Type B pancreatic cell (in vitro differentiated cells): ENCODE measurements around the gene KRT80. TPM values are rescaled to one million over a fixed set of nuclear protein-coding genes. Genes with fewer than 3 reads are reported as not detected.

ENCODE experiments used
- DNase-seq: peaks from one replicate; pipeline ENCODE4 v3.0.0; 2021; ENCODE audit warnings: mixed read lengths; ENCODE audit not compliant: unreplicated experiment; ENCODE audit errors: extremely low spot score
- H3K27ac Mint-ChIP-seq: 2 replicates; pipeline ENCODE4 v1.8.0; 2021; ENCODE audit warnings: mild to moderate bottlenecking, mixed read lengths
- H3K27me3 Mint-ChIP-seq: 2 replicates; pipeline ENCODE4 v1.8.0; 2021; ENCODE audit warnings: mixed read lengths
- H3K36me3 Mint-ChIP-seq: 2 replicates; pipeline ENCODE4 v1.8.0; 2021; ENCODE audit warnings: mixed read lengths
- H3K4me1 Mint-ChIP-seq: one replicate; pipeline ENCODE4 v1.8.0; 2021; ENCODE audit warnings: mixed read lengths; ENCODE audit not compliant: unreplicated experiment
- H3K4me3 Mint-ChIP-seq: 2 replicates; pipeline ENCODE4 v1.8.0; 2021; ENCODE audit warnings: mild to moderate bottlenecking, mixed read lengths
- H3K9me3 Mint-ChIP-seq: 2 replicates; pipeline ENCODE4 v1.8.0; 2021; ENCODE audit warnings: mixed read lengths
- total RNA-seq: library from RNA; stranded (reverse); gene quantifications from 2 replicates; pipeline ENCODE4 v1.2.1, GENCODE V29; 2021; ENCODE audit warnings: low replicate concordance
- TF ChIP-seq, protein P1 (sequence below): fragments of 200-600 bp; sonication (generic); conservative IDR thresholded peaks from 2 replicates; pipeline ENCODE4 v1.5.0; 2021; ENCODE audit warnings: antibody characterized with exemption, mild to moderate bottlenecking

The KRT80 gene
- total RNA-seq, 1 donor from 2014 or later = 23.1 TPM

DNA sequence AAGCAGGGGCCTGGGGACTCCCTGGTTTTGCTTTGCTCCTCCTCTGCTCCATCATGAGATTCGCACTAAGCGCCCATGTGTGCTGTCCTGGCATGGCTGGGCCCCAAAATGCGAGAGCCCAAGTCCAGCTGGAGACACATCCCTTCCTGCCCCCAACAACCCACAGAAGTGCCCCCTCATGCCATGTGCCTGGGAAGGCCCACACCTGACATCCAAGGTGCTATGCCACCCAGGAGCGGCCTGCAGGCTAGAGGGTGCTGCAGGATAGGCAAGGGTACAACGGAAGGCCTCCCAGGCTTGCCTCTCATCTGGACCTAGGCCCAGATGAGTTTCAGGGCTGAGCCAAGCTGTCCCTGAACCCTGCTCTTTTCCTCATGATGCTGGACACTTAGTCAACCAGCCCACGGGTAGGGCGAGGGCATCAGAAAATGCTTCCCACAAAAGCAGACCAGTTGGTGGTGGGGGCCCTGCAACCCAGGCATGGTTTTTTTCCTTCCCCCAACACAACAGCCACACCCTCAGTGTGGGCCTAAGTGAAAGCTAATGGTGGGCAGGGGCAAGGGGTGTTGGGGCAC lies 13.2 kb upstream of the KRT80 start:
- Mint-ChIP-seq H3K4me1 (peaks cover 19% of the 10 kb centered on the region), H3K27ac (no peak overlapping the region)
- no peak for DNase-seq

DNA sequence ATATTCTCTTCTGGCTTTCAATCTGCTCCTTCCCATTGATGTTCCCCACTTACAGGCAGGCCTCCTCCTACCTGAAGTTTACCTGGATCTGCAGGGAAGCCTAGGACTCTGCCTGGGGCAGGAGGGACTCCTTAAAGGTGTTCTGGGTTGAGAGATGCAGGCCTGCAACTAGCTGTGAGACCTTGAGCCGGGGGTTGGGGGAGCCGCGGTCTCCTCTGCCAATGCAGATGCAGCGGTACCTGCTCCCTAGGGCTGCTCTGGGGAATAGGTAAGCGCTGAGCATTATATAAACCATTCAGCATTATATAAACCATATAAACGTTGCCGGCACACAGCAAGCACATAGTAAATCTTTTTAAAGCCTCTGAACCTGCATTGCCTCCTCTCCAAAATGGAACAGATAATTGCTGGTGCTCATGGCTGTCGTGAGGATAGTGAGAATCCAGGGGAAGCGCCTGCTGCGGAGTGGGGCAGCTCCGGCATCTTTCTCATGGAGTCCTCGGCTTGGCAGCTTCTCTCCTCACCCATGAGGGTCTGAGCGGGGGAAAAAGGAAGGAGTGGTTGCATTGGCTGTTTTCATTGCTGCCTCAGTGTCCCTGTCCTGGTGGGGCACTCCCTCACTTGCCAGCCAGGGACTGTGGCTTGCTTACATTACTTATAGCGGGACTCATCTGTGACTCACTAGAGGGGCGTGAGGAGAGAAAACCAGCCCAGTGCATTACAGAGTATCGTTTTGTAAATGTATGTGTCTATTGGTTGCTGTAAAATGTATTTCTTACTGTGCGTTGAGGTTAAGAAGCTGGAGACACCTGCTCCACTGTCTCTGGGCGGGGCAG lies 12.5 kb upstream of the KRT80 start:
- peak overlapping the region; percentile 46 for H3K27ac Mint-ChIP-seq
- H3K36me3 Mint-ChIP-seq = no peaks in the 10 kb centered on the region
- DNase-seq = no peak
- TF ChIP-seq, protein P1, sequence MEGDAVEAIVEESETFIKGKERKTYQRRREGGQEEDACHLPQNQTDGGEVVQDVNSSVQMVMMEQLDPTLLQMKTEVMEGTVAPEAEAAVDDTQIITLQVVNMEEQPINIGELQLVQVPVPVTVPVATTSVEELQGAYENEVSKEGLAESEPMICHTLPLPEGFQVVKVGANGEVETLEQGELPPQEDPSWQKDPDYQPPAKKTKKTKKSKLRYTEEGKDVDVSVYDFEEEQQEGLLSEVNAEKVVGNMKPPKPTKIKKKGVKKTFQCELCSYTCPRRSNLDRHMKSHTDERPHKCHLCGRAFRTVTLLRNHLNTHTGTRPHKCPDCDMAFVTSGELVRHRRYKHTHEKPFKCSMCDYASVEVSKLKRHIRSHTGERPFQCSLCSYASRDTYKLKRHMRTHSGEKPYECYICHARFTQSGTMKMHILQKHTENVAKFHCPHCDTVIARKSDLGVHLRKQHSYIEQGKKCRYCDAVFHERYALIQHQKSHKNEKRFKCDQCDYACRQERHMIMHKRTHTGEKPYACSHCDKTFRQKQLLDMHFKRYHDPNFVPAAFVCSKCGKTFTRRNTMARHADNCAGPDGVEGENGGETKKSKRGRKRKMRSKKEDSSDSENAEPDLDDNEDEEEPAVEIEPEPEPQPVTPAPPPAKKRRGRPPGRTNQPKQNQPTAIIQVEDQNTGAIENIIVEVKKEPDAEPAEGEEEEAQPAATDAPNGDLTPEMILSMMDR = no peak
- no peaks in the 10 kb centered on the region for H3K9me3 Mint-ChIP-seq
- peaks cover 19% of the 10 kb centered on the region for H3K4me1 Mint-ChIP-seq
- peaks cover 11% of the 10 kb centered on the region for H3K27me3 Mint-ChIP-seq
- H3K4me3 Mint-ChIP-seq = peak overlapping the region; percentile 25

More for the DNA sequence above, 13.2 kb upstream of the KRT80 start:
- TF ChIP-seq, protein P1 = no peak
- no peak overlapping the region for H3K4me3 Mint-ChIP-seq
- no peaks in the 10 kb centered on the region for H3K36me3 Mint-ChIP-seq
- peaks cover 16% of the 10 kb centered on the region for H3K27me3 Mint-ChIP-seq
- no peaks in the 10 kb centered on the region for H3K9me3 Mint-ChIP-seq

DNA sequence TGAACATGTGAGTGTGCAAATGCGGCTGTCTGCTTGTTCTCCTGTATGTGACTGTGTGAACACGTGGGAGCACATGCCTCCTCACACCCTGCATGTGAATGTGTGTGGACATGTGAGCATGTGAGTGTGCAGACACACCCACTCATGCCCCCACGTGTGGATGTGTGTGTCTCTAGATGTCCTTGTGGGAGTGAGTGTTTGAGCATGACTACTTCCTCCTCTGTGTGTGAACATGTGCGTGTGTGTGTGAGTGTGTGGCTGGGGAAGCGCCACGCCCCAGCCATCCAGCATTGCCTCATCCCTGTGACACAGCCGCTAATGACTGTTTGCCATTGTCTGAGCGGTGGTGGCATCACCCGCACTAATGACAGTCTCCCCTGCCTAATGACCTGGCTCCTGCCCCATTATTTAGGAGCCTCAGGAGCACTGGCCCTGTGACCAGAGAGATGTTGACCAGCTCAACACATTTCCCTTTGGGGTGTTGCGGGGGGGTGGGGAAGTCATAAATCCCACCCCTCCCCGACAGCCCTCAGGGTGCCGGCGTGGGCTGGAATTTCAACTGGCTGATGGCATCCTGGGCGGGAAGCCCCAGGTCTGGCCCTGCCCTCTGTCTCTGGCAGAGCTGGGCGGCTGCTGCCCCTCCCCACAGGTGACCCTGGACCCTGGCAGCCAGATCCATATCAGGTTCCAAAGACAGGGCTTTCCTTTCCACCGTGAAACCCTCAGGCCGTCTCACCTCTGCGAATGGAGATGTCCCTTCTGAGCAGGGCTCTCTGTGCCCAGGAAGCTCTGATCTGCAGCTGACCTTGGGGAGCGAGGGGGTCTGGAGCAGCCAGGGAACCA lies 11.5 kb upstream of the KRT80 start:
- no peaks in the 10 kb centered on the region for H3K9me3 Mint-ChIP-seq
- H3K27me3 Mint-ChIP-seq = peaks cover 10% of the 10 kb centered on the region
- TF ChIP-seq, protein P1 = no peak
- peak overlapping the region; percentile 58 for H3K4me3 Mint-ChIP-seq
- peak overlapping the region; percentile 85 for H3K27ac Mint-ChIP-seq
- no peaks in the 10 kb centered on the region for H3K36me3 Mint-ChIP-seq
- H3K4me1 Mint-ChIP-seq = peaks cover 22% of the 10 kb centered on the region
- DNase-seq = no peak

DNA sequence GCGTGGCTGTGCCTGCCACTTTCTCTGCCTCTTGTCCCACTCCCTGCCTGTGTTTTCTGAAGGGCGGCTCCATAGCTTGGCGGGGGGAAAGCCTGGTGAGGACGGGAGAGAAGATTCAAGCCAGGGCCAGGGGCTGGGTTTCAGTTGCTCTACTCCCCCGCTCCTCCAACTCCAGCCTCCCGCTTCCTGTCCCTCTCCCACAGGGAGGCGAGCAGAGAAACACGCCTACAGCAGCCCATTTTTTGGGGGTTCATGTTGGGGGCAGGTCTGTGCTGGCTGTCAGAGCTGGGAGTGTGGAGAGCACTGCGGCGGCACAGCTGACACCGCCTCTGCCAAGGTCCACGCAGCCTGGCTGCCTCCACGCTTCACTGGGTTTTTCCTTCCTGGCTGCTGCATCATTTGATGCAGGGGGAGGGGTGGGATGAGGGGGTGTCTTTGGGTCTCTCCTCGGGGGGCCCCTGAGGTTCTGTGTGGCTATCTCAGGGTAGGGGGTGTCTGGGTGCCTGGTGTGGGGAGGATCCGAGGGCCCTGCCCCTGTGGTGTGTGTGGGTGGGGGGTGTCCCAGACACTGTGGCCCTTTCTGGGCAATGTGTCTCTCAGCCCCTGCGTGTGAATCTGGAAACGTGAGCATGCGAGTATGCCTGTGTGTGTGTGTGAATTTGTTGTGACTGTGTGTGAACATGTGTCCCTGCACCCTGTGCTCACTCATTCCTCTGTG lies 10.7 kb upstream of the KRT80 start:
- H3K36me3 Mint-ChIP-seq = no peaks in the 10 kb centered on the region
- TF ChIP-seq, protein P1 = no peak
- H3K9me3 Mint-ChIP-seq = no peaks in the 10 kb centered on the region
- H3K4me3 Mint-ChIP-seq = peak overlapping the region; percentile 58
- peaks cover 22% of the 10 kb centered on the region for H3K4me1 Mint-ChIP-seq
- peaks cover 10% of the 10 kb centered on the region for H3K27me3 Mint-ChIP-seq
- no peak for DNase-seq
- peak overlapping the region; percentile 85 for H3K27ac Mint-ChIP-seq

DNA sequence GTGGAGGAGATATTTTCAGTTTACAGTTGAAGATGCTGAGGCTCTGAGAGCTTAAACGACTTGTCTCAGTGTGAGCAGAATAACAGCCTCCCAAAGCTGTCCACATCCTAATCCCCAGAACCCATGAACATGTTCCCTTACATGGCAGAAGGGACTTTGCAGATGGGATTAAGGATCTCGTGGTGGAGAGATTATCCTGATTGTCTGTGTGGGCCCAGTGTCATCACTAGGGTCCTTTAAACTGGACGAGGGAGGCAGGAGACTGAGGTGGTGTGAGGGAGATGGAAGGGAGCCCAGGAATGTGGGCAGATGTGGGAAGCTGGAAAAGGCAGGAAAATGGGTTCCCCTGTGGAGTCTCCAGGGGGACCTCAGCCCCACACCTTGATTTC lies 9.6 kb upstream of the KRT80 start:
- no peak overlapping the region for H3K4me3 Mint-ChIP-seq
- H3K27ac Mint-ChIP-seq = no peak overlapping the region
- H3K4me1 Mint-ChIP-seq = peaks cover 27% of the 10 kb centered on the region
- H3K27me3 Mint-ChIP-seq = peaks cover 7% of the 10 kb centered on the region
- H3K9me3 Mint-ChIP-seq = no peaks in the 10 kb centered on the region
- no peak for DNase-seq
- H3K36me3 Mint-ChIP-seq = no peaks in the 10 kb centered on the region
- TF ChIP-seq, protein P1 = no peak
